ENCODE measurements around the gene DERL3. TPM values are rescaled to one million over a fixed set of nuclear protein-coding genes. Genes with fewer than 3 reads are reported as not detected.
A peak's percentile ranks its signal among the peaks of the same experiment; 100 is the strongest.

The DERL3 gene
- total and polyA plus RNA-seq, 2 of the 13 experiments (the other 11 are each of a cell fraction or from before 2014, with no cell fraction given) = not detected

GRCh38 chr22:23856721-23857605 lies 18.2 kb upstream of the DERL3 start (continued):
- no peak for TF ChIP-seq GRHL1 (CRISPR knock-in tag; conservative IDR thresholded peaks at IDR 0.05)
- TF ChIP-seq ZNF224 (CRISPR knock-in tag; IDR thresholded peaks at IDR 0.05) = 0 out of 2 replicates have a peak, but pooled peaks have one; percentile 66
- TF ChIP-seq NFAT5 (CRISPR knock-in tag; IDR thresholded peaks at IDR 0.05) = no peak
- TF ChIP-seq PITX1 (CRISPR knock-in tag; IDR thresholded peaks at IDR 0.05) = peak; percentile 70; the same call in 1 of the 2 replicates
- TF ChIP-seq ZBTB39 (CRISPR knock-in tag; IDR thresholded peaks at IDR 0.05) = no peak
- no peak for TF ChIP-seq SIN3B (IDR thresholded peaks at IDR 0.05; ENCODE audit: low read length)
- no peak for TF ChIP-seq SP2 (CRISPR knock-in tag; IDR thresholded peaks at IDR 0.05)
- TF ChIP-seq UBTF (CRISPR knock-in tag; IDR thresholded peaks at IDR 0.05) = peak; percentile 88
- TF ChIP-seq ZNF121 (CRISPR knock-in tag; IDR thresholded peaks at IDR 0.05) = no peak
- peak; percentile 33 for TF ChIP-seq CTCF (CRISPR knock-in tag; IDR thresholded peaks at IDR 0.05)
- no peak for TF ChIP-seq MYC (CRISPR knock-in tag; IDR thresholded peaks at IDR 0.05; ENCODE audit: borderline replicate concordance)
- TF ChIP-seq ZFP36 (IDR thresholded peaks at IDR 0.05; ENCODE audit: borderline replicate concordance, low read depth, low read length, partially characterized antibody) = no peak
- peak; percentile 37; the same call in 1 of the 2 replicates for TF ChIP-seq ZNF691 (CRISPR knock-in tag; IDR thresholded peaks at IDR 0.05; ENCODE audit: borderline replicate concordance, low read depth)
